Raji (cell line): ENCODE data around the gene RPS26.
A peak's percentile ranks its signal among the peaks of the same experiment; 100 is the strongest.

Source experiments
- POLR2A ChIP-seq: IDR thresholded peaks from 2 replicates; pipeline ENCODE4 v1.6.1; 2011; ENCODE audit warnings: low read depth, low read length, control low read depth; ENCODE audit not compliant: insufficient read depth

Gene RPS26

DNA sequence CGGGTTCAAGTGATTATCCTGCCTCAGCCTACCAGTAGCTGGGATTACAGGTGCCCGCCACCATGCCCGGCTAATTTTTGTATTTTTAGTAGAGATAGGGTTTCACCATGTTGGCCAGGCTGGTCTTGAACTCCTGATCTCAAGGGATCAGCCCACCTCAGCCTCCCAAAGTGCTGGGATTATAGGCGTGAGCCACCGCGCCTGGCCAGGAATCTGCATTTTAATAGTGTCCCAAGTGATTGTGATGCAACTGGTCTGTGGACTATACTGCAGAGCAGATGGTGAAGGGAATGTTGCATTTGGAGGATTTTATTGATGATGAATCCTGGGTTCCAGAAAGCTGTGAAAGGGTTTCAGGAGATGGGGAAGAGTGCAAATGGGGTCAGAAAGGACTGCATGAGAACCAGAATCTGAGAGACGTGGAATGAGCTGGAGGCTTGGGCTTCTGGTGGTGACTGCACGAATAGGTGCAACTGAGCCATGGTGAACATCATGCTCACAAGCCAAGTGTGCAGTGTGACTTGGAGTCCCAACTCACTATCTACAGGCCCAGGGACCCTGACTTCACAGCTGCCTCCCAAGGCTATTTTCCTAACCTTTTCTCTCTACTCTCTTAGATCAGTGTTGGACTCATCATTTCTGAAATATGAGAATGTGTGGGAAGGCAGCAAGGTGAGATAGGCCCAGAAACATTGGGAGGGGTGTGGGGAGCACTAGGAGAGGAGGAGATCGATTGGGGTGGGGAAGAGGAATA, 4.5 kb downstream of the RPS26 start:
- peak; percentile 30; the same call in 1 of the 2 replicates for TF ChIP-seq POLR2A

GRCh38 chr12:56053407-56053893, 11.7 kb downstream of the RPS26 start:
- TF ChIP-seq POLR2A, result no peak

DNA sequence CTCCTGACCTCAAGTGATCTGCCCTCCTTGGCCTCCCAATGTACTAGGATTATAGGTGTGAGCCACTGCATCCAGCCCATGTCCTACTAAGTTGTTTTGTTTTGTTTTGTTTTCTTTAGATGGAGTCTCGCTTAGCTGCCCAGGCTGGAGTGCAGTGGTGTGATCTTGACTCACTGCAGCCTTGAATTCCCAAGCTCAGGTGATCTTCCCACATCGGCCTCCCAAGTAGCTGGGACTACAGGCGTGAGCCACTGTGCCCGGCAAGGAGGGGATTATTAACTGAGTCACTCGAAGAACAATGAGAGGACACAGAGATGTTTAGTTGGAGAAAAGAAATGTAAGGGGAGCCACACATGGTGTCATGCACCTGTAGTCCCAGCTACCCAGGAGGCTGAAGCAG, 20.3 kb downstream of the RPS26 start:
- no peak for TF ChIP-seq POLR2A

GRCh38 chr12:56062996-56063395, 21.3 kb downstream of the RPS26 start:
- no peak for TF ChIP-seq POLR2A

DNA sequence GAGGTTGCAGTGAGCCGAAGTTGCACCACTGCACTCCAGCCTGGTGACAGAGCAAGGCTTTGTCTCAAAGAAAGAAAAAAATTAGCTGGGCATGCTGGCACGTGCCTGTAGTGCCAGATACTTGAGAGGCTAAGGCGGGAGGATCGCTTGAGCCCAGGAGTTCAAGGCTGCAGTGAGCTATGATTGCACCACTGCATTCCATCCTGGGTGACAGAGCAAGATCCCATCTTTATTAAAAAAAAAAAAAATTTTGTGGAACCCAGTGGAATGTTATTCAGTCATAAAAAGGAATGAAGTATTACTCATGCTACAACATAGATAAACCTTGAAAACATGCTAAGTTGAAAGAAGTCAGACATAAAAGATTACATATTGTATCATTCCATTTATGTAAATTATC, 29.9 kb downstream of the RPS26 start:
- no peak for TF ChIP-seq POLR2A

DNA sequence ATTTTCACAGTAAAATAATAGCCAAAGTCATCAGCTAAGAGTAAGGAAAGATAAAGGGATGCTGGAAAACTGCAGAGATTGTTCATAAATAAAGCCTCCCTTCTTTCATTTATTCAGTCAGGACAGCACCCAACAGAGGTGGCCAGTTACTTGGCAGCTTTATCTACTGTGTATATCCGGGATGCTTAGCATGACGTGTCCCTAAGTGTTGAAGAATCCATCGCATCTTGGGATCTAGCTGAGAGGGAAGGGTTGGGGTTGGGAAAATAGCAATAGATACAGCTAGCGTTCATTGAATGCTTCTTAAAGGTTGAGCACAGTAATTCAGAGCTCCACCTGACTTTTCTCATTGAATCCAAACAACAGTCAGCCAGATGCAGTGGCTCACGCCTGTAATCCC, 32.7 kb downstream of the RPS26 start:
- no peak for TF ChIP-seq POLR2A

GRCh38 chr12:56078427-56078826, 36.7 kb downstream of the RPS26 start:
- TF ChIP-seq POLR2A, result no peak

DNA sequence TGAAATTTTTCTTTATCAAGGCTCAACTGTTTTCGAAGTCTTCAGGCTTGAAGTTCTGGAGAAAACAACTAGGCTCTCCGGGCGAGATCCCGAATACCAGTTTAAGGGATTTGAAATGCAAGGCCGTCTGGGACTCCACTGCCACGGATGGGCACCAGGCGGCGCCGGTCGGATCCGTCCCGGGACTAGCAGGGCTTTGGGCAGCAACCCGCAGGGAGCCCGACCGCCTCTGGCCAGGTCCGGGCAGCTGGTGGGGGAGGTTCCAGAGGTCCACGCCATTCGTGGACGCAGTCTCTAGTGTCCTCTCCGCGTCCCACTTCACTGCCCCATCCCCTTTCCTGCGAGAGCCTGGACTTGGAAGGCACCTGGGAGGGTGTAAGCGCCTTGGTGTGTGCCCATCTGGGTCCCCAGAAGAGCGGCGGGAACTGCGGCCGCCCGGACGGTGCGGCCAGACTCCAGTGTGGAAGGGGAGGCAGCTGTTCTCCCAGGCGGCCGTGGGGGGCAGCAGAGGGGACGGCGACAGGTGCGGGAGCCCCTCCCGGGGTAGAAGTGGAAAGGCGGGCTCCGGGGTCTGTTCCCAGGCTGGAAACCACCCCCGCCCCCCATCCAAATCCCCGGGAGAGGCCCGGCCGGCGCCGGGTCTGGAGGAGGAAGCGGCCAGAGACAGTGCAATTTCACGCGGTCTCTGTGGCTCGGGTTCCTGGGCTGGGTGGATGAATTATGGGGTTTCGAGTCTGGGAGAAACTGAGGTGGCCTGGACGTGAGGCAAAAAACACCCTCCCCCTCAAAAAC, 37.4 kb downstream of the RPS26 start:
- no peak for TF ChIP-seq POLR2A

DNA sequence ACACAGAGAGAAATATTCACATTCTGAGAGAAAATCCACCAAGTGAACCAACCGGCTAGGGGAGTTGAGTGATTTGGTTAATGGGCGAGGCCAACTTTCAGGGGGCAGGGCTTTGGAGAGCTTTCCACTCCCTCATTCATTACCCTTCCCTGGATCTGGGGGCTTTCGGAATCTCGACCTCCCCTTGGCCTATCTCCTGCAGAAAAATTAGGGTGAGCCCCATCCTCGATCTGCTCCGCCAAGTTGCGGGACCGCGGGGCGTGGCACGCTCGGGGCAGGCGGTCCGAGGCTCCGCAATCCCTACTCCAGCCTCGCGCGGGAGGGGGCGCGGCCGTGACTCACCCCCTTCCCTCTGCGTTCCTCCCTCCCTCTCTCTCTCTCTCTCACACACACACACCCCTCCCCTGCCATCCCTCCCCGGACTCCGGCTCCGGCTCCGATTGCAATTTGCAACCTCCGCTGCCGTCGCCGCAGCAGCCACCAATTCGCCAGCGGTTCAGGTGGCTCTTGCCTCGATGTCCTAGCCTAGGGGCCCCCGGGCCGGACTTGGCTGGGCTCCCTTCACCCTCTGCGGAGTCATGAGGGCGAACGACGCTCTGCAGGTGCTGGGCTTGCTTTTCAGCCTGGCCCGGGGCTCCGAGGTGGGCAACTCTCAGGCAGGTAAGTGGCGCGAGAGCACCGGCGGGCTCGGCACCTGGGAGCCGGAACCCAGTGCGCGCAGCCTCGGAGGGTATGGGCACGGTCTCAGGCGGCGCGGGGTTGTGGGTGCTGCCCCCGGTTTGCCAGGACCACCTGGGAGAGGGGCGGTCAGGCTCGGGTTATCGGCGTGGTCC, 38.2 kb downstream of the RPS26 start, which contains the start of gene ERBB3:
Gene ERBB3 (plus strand): TSS at position 443 of the 833 bp plus-strand sequence. CDS start 136 bp downstream, at position 579.
- TF ChIP-seq POLR2A, result no peak

GRCh38 chr12:56080556-56081138, 38.9 kb downstream of the RPS26 start:
- no peak for TF ChIP-seq POLR2A

GRCh38 chr12:56081393-56082347, 40.0 kb downstream of the RPS26 start:
- TF ChIP-seq POLR2A, result no peak

GRCh38 chr12:56082382-56082781, 40.7 kb downstream of the RPS26 start:
- TF ChIP-seq POLR2A, result no peak

- no peak for TF ChIP-seq POLR2A
These were observed 41.2 kb downstream of the RPS26 start for GRCh38 chr12:56082967-56083366.
